Breast epithelium (tissue), 4 donors: ENCODE results near the gene GAS6. TPM values are rescaled to one million over a fixed set of nuclear protein-coding genes. Genes with fewer than 3 reads are reported as not detected.
"Not testable (repeated sequence)": the region's sequence is repeated elsewhere in the genome, so short reads cannot be mapped to it uniquely, and the experiment has no call there.

Source experiments
- DNase-seq, 2 donors: peaks; one replicate each; pipeline ENCODE4 v3.0.0-alpha.2; 2019; ENCODE audit warnings: low spot score in 2 of 2
- H3K27ac ChIP-seq, 2 donors: fragments of 200-600 bp; sonication (generic) in 1 of 2; one replicate each; pipeline ENCODE4 v1.5.1; 2016 to 2019; ENCODE audit warnings: mild to moderate bottlenecking in 1 of 2
- H3K27me3 ChIP-seq, 2 donors: fragments of 200-600 bp; sonication (generic) in 1 of 2; one replicate each; pipeline versions ENCODE4 v1.5.1 to v1.6.0; 2017 to 2019; ENCODE audit warnings: control low read depth in 1 of 2, mild to moderate bottlenecking in 1 of 2
- H3K36me3 ChIP-seq: fragments of 200-600 bp; one replicate; pipeline ENCODE4 v1.5.1; 2019
- H3K4me1 ChIP-seq, 2 donors: fragments of 200-600 bp; sonication (generic); one replicate each; pipeline ENCODE4 v1.5.1; 2016 to 2019; ENCODE audit warnings: control low read depth in 1 of 2
- H3K4me3 ChIP-seq, 3 donors: fragments of 200-600 bp; sonication (generic); 1 replicate in 2 of 3; 2 replicates in 1 of 3; pipeline ENCODE4 v1.5.1; 2016 to 2019; ENCODE audit warnings: mild to moderate bottlenecking in 3 of 3, moderate library complexity in 2 of 3
- H3K9me3 ChIP-seq, 2 donors: fragments of 200-600 bp; sonication (generic) in 1 of 2; one replicate each; pipeline ENCODE4 v1.5.1; 2016 to 2019; ENCODE audit warnings: control low read depth in 1 of 2
- CTCF ChIP-seq, 3 donors: fragments of 450-650 bp; IDR thresholded peaks; one replicate each; pipeline ENCODE4 v1.5.1; 2016 to 2017; ENCODE audit warnings: antibody characterized with exemption in 3 of 3, mild to moderate bottlenecking in 3 of 3, moderate library complexity in 3 of 3
- POLR2A ChIP-seq: fragments of 450-650 bp; IDR thresholded peaks from one replicate; pipeline ENCODE4 v1.6.1; 2016; ENCODE audit warnings: antibody characterized with exemption, mild to moderate bottlenecking, moderate library complexity
- POLR2AphosphoS5 ChIP-seq, 3 donors: sonication (generic); formaldehyde crosslinking; IDR thresholded peaks; one replicate each; pipeline ENCODE4 v1.6.1; 2017; ENCODE audit warnings: antibody characterized with exemption in 3 of 3
- intact Hi-C: fragments of 100-400 bp; cut with DNase I; formaldehyde crosslinking; loops from one replicate; pipeline ENCODE4 v1.15.1; 2023; ENCODE audit warnings: low total_unique reads
- total RNA-seq, 3 donors: library from RNA; depleted of rRNA; stranded (reverse); fragments of >200 nt; gene quantifications; one replicate each; pipeline ENCODE4 v1.1.0, GENCODE V29; 2016

GAS6 gene
- total RNA-seq, 3 donors from 2014 or later = 85.9 to 146 (median 103) TPM

- TF ChIP-seq POLR2A = no peak
- no peak for TF ChIP-seq CTCF (IDR thresholded peaks at IDR 0.05)
- TF ChIP-seq POLR2AphosphoS5 (IDR thresholded peaks at IDR 0.05) = no peak
- Histone ChIP-seq H3K27me3 (no peaks in the 10 kb centered on the region), H3K36me3 (no peaks in the 10 kb centered on the region), H3K27ac (no peak overlapping the region), H3K9me3 (no peaks in the 10 kb centered on the region), H3K4me1 (no peaks in the 10 kb centered on the region), H3K4me3 (no peak overlapping the region)
- peak in 1 of 2 donors; percentile 6 for DNase-seq
- intact Hi-C loops = no loop called here
These were observed 5.4 kb upstream of the GAS6 start for GRCh38 chr13:113869263-113869662.

- H3K4me1 ChIP-seq, intact Hi-C loops, H3K27me3 ChIP-seq, H3K27ac ChIP-seq, H3K9me3 ChIP-seq, H3K4me3 ChIP-seq, DNase-seq, H3K36me3 ChIP-seq: not testable (repeated sequence)
These were observed 4.0 kb upstream of the GAS6 start for GRCh38 chr13:113867913-113868312.

DNA sequence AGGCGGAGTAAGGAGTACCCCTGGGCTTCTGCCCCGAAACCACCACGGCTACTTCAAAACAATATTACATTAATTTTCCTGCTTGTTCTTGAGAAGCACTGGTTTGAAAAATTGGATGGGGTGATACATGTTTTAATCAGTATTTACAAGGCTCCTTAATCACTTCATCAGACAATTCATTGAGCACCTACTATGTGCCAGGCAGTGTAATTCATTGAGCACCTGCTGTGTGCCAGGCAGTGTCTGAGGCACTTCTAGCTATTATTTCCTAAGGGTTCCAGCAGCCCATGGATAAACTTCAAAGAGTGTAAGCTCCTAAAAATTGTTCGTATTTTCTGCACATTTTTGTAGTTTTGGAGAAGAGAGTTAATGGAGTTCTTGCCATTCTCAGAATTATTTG, 1.6 kb upstream of the GAS6 start:
- Histone ChIP-seq H3K27me3 (no peaks in the 10 kb centered on the region), H3K4me1 (peaks cover 0 to 8% of the 10 kb centered on the region in 2 donors), H3K27ac (no peak overlapping the region), H3K9me3 (no peaks in the 10 kb centered on the region), H3K4me3 (no peak overlapping the region), H3K36me3 (no peaks in the 10 kb centered on the region)
- intact Hi-C loops = no loop called here
- peak in 1 of 2 donors; percentile 5 for DNase-seq
- no peak for TF ChIP-seq POLR2A
- TF ChIP-seq POLR2AphosphoS5 (IDR thresholded peaks at IDR 0.05) = no peak
- no peak for TF ChIP-seq CTCF (IDR thresholded peaks at IDR 0.05)

DNA sequence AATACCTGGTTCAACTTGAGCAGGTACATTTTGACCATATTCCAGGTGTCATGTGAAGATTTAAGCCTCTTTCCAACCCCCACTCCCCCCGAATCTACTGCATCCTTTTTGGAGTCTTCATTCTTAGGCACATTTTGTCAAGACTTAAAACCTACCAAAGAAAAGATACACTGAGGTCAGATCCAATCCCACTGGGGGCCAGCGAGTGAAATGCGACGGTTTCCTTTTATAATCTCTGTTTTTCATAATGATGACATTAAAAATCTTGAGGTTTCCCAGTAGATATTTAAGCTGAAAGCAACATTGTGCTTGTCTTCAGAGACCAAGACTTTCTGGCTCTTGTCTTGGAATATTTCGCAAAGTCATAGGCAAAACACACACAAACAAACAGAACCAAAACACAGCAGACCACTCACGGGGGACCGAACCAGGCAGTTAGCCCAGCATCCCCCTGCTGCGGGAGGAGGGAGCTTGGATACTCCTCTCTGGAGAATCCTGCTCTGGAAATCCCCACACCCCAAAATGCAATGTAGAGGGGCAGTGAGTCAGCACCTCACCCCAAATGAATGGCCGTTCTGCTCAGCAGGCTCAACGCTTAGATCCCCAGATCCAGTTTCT, 506 bp upstream of the GAS6 start:
- no peaks in the 10 kb centered on the region for H3K27me3 ChIP-seq
- H3K4me1 ChIP-seq = peaks cover 0 to 8% of the 10 kb centered on the region in 2 donors
- no peaks in the 10 kb centered on the region for H3K9me3 ChIP-seq
- H3K27ac ChIP-seq = peak overlapping the region; percentile 85 to 93
- H3K4me3 ChIP-seq = peak overlapping the region; percentile 77 to 97 (median 85)
- TF ChIP-seq CTCF (IDR thresholded peaks at IDR 0.05) (no peak), POLR2A (no peak), POLR2AphosphoS5 (IDR thresholded peaks at IDR 0.05) (no peak)
- intact Hi-C loops = no loop called here
- no peaks in the 10 kb centered on the region for H3K36me3 ChIP-seq
- peak; percentile 15 to 19 for DNase-seq

- no peak for TF ChIP-seq CTCF (IDR thresholded peaks at IDR 0.05)
- no peak for TF ChIP-seq POLR2A
- peak in 2 of 3 donors; percentile 25 to 46 for TF ChIP-seq POLR2AphosphoS5 (IDR thresholded peaks at IDR 0.05)
- H3K27ac ChIP-seq = peak overlapping the region; percentile 85 to 93
- peak; percentile 63 to 72 for DNase-seq
- no peaks in the 10 kb centered on the region for H3K9me3 ChIP-seq
- peaks cover 0 to 10% of the 10 kb centered on the region in 2 donors for H3K4me1 ChIP-seq
- no peaks in the 10 kb centered on the region for H3K27me3 ChIP-seq
- H3K36me3 ChIP-seq = no peaks in the 10 kb centered on the region
- peak overlapping the region; percentile 77 to 97 (median 85) for H3K4me3 ChIP-seq
- intact Hi-C loops = no loop called here
These were observed 849 bp downstream of the GAS6 start for GRCh38 chr13:113862931-113863523.
